NCI-H128 (cell line): ENCODE data around the gene KCTD20.

Experiments
- DNase-seq: peaks from one replicate; lab custom pipeline; 2025; ENCODE audit not compliant: unreplicated experiment; lab: John Stamatoyannopoulos, UW

KCTD20 gene

GRCh38 chr6:36492092-36492491 is 49.3 kb downstream of the KCTD20 start:
- DNase-seq = no peak

- no peak for DNase-seq
These were observed 49.8 kb downstream of the KCTD20 start for GRCh38 chr6:36492621-36493020.

GRCh38 chr6:36493319-36493718 is 50.5 kb downstream of the KCTD20 start:
- no peak for DNase-seq

GRCh38 chr6:36493859-36494258 is 51.1 kb downstream of the KCTD20 start:
- DNase-seq = no peak

- no peak for DNase-seq
These were observed 52.3 kb downstream of the KCTD20 start for GRCh38 chr6:36495086-36495485.

GRCh38 chr6:36499918-36500317 is 57.1 kb downstream of the KCTD20 start:
- no peak for DNase-seq

GRCh38 chr6:36501686-36502085 is 58.9 kb downstream of the KCTD20 start:
- no peak for DNase-seq

GRCh38 chr6:36504181-36504580 is 61.4 kb downstream of the KCTD20 start:
- no peak for DNase-seq

GRCh38 chr6:36504982-36505381 is 62.2 kb downstream of the KCTD20 start:
- DNase-seq = no peak

GRCh38 chr6:36505744-36506534 is 63.1 kb downstream of the KCTD20 start:
- no peak for DNase-seq

- DNase-seq = no peak
These were observed 63.8 kb downstream of the KCTD20 start for GRCh38 chr6:36506611-36507010.

- DNase-seq = no peak
These were observed 65.7 kb downstream of the KCTD20 start for GRCh38 chr6:36508532-36508931.

- no peak for DNase-seq
These were observed 67.6 kb downstream of the KCTD20 start for GRCh38 chr6:36510365-36510764.

- no peak for DNase-seq
These were observed 72.0 kb downstream of the KCTD20 start for GRCh38 chr6:36514554-36515456.

GRCh38 chr6:36515844-36516243 is 73.0 kb downstream of the KCTD20 start:
- no peak for DNase-seq

- DNase-seq = no peak
These were observed 73.8 kb downstream of the KCTD20 start for GRCh38 chr6:36516559-36516958.

- DNase-seq = no peak
These were observed 74.2 kb downstream of the KCTD20 start for GRCh38 chr6:36516988-36517387.

- no peak for DNase-seq
These were observed 74.6 kb downstream of the KCTD20 start for GRCh38 chr6:36517408-36517807.

GRCh38 chr6:36519352-36519751 is 76.6 kb downstream of the KCTD20 start:
- DNase-seq = no peak

GRCh38 chr6:36523451-36523850 is 80.7 kb downstream of the KCTD20 start:
- DNase-seq = no peak

- no peak for DNase-seq
These were observed 81.2 kb downstream of the KCTD20 start for GRCh38 chr6:36523936-36524499.

- no peak for DNase-seq
These were observed 82.1 kb downstream of the KCTD20 start for GRCh38 chr6:36524871-36525270.
